Body of pancreas (tissue), 4 donors: Measurements from ENCODE around the gene SUGCT.

Experiments used
- CTCF ChIP-seq, 7 experiments: fragments of 450-650 bp in 4 of 7; fragments of 200-600 bp in 3 of 7; sonication (generic) in 3 of 7; IDR thresholded peaks; one replicate each; pipeline ENCODE4 v1.5.1; 2016 to 2019; ENCODE audit warnings: antibody characterized with exemption in 7 of 7
- POLR2A ChIP-seq, 3 donors: fragments of 450-650 bp; IDR thresholded peaks; one replicate each; pipeline ENCODE4 v1.6.1; 2016; ENCODE audit warnings: antibody characterized with exemption in 3 of 3, mild to moderate bottlenecking in 2 of 3

- TF ChIP-seq CTCF (IDR thresholded peaks at IDR 0.05) (no peak), POLR2A (IDR thresholded peaks at IDR 0.05) (no peak)
Observed at GRCh38 chr7:40645197-40645596, 510.4 kb downstream of the SUGCT start.
